Keratinocyte (primary cell): ENCODE data around the gene OSTF1. TPM values are rescaled to one million over a fixed set of nuclear protein-coding genes. Genes with fewer than 3 reads are reported as not detected.

Experiments used
- DNase-seq: peaks from one replicate; pipeline ENCODE4 v3.0.0-alpha.2; 2011; ENCODE audit warnings: low read depth, missing footprints, low spot score
- FAIRE-seq: peaks from 2 replicates; lab custom pipeline; 2011; peaks lifted over from hg19 to GRCh38; lab: Jason Lieb, UNC
- H2AFZ ChIP-seq: 2 replicates; pipeline ENCODE4 v1.6.0; 2012; ENCODE audit warnings: low read length, control low read depth, inconsistent platforms; ENCODE audit not compliant: control insufficient read depth
- H3K27ac ChIP-seq: 2 replicates; pipeline ENCODE4 v1.5.1; 2011; ENCODE audit warnings: low read length; ENCODE audit not compliant: control insufficient read depth, insufficient read depth
- H3K27me3 ChIP-seq: 3 replicates; pipeline ENCODE4 v1.6.0; 2011; ENCODE audit warnings: low read length; ENCODE audit not compliant: control insufficient read depth, insufficient read depth; ENCODE audit errors: extremely low read depth
- H3K36me3 ChIP-seq, 2 experiments: 2 replicates in 1 of 2; 3 replicates in 1 of 2; pipeline ENCODE4 v1.5.1; 2011; ENCODE audit warnings: low read length in 2 of 2, mild to moderate bottlenecking in 1 of 2; ENCODE audit not compliant: control insufficient read depth in 2 of 2, insufficient read depth in 2 of 2; ENCODE audit errors: extremely low read depth in 1 of 2
- H3K4me1 ChIP-seq: 3 replicates; pipeline ENCODE4 v1.5.1; 2011; ENCODE audit warnings: low read length; ENCODE audit not compliant: control insufficient read depth, insufficient read depth; ENCODE audit errors: extremely low read depth
- H3K4me2 ChIP-seq: 3 replicates; pipeline ENCODE4 v1.6.0; 2011; ENCODE audit warnings: low read depth, low read length; ENCODE audit not compliant: control insufficient read depth, insufficient read depth; ENCODE audit errors: extremely low read depth
- H3K4me3 ChIP-seq, 3 experiments: fragments of 200-600 bp in 1 of 3; sonication (generic) in 1 of 3; 2 replicates in 2 of 3; 3 replicates in 1 of 3; pipeline ENCODE4 v1.5.1; 2011 to 2016; ENCODE audit warnings: low read length in 3 of 3, mild to moderate bottlenecking in 3 of 3, control low read depth in 2 of 3, inconsistent platforms in 1 of 3, low read depth in 1 of 3, mixed read lengths in 1 of 3, mixed run types in 1 of 3, moderate library complexity in 1 of 3; ENCODE audit not compliant: control insufficient read depth in 2 of 3, insufficient read depth in 2 of 3; ENCODE audit errors: extremely low read depth in 1 of 3
- H3K79me2 ChIP-seq: 2 replicates; pipeline ENCODE4 v1.6.0; 2012; ENCODE audit warnings: low read length; ENCODE audit not compliant: control insufficient read depth, insufficient read depth
- H3K9ac ChIP-seq: 3 replicates; pipeline ENCODE4 v1.6.0; 2011; ENCODE audit warnings: low read length; ENCODE audit not compliant: control insufficient read depth, insufficient read depth; ENCODE audit errors: extremely low read depth
- H3K9me1 ChIP-seq: 3 replicates; pipeline ENCODE4 v1.6.0; 2011; ENCODE audit warnings: low read length; ENCODE audit not compliant: control insufficient read depth, insufficient read depth; ENCODE audit errors: extremely low read depth
- H3K9me3 ChIP-seq: 2 replicates; pipeline ENCODE4 v1.5.1; 2012; ENCODE audit warnings: low read depth, low read length; ENCODE audit not compliant: control insufficient read depth
- H4K20me1 ChIP-seq: 3 replicates; pipeline ENCODE4 v1.6.0; 2011; ENCODE audit warnings: low read length; ENCODE audit not compliant: control insufficient read depth, insufficient read depth; ENCODE audit errors: extremely low read depth
- EZH2 ChIP-seq: IDR thresholded peaks from one replicate; pipeline ENCODE4 v1.6.1; 2012; ENCODE audit warnings: inconsistent platforms, mild to moderate bottlenecking, low read length, moderate library complexity
- dilution Hi-C: fragments of 300-500 bp; cut with MboI; formaldehyde crosslinking; loops from one replicate; pipeline ENCODE4 v1.7.0; 2020; ENCODE audit warnings: low sequenced_read_pairs; ENCODE audit not compliant: extremely low pct_ligation_motif_present
- polyA plus RNA-seq, 5 experiments: library from polyadenylated mRNA; depleted of rRNA in 3 of 5; stranded (reverse) in 3 of 5; stranded (forward) in 1 of 5; unstranded in 1 of 5; fragments of >200 nt; gene quantifications; 1 replicate in 1 of 5; 2 replicates in 3 of 5; 3 replicates in 1 of 5; pipeline versions ENCODE4 v1.2.1 to v1.2.3, GENCODE V29; 2011 to 2012; ENCODE audit warnings: missing spikeins in 2 of 5, low read depth in 1 of 5, low replicate concordance in 1 of 5
- TF ChIP-seq, protein P1 (sequence below), 3 experiments: IDR thresholded peaks in 1 of 3; conservative IDR thresholded peaks in 1 of 3; optimal IDR thresholded peaks in 1 of 3; 2 replicates in 2 of 3; 3 replicates in 1 of 3; pipeline versions ENCODE3 to v1.5.1; 2011; ENCODE audit warnings: low read length in 3 of 3, mild to moderate bottlenecking in 3 of 3, moderate library complexity in 2 of 3, control low read depth in 1 of 3, inconsistent platforms in 1 of 3; ENCODE audit not compliant: insufficient read depth in 2 of 3; ENCODE audit errors: extremely low read depth in 1 of 3

The OSTF1 gene
- polyA plus RNA-seq, 1 donor (not counting 4 experiments of a cell fraction or from before 2014, with no cell fraction given) = 39.2 TPM

DNA sequence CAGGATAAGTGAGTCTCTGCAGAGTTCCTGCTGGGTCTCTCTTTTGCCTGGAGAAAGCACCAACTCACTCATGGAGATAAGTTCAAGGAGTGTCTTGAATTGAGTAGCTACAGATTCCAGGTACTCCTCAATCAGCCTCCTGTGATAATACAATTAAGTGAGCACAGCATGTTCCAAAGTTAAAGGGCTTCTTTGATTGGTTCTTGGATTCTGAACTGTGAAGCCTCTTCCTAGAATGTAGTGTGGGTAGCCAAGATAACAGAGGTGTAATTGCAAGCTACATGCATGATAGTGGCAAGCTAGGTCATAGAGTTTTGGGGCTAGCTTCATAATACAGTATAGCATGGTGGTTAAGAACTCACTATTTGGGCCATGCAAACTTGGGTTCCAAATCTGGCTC, 37.0 kb upstream of the OSTF1 start:
- FAIRE-seq (no peak), DNase-seq (no peak)
- H3K27me3 ChIP-seq = peaks cover 5% of the 10 kb centered on the region
- dilution Hi-C loops = no loop called here
- H3K4me2 ChIP-seq = no peak overlapping the region
- H3K4me3 ChIP-seq = no peak overlapping the region
- no peaks in the 10 kb centered on the region for H3K9me3 ChIP-seq
- H2AFZ ChIP-seq = no peak overlapping the region
- H3K79me2 ChIP-seq = no peaks in the 10 kb centered on the region
- H4K20me1 ChIP-seq = no peaks in the 10 kb centered on the region
- no peak overlapping the region for H3K9ac ChIP-seq
- no peaks in the 10 kb centered on the region for H3K9me1 ChIP-seq
- no peaks in the 10 kb centered on the region for H3K36me3 ChIP-seq
- no peak for TF ChIP-seq EZH2
- TF ChIP-seq, protein P1, sequence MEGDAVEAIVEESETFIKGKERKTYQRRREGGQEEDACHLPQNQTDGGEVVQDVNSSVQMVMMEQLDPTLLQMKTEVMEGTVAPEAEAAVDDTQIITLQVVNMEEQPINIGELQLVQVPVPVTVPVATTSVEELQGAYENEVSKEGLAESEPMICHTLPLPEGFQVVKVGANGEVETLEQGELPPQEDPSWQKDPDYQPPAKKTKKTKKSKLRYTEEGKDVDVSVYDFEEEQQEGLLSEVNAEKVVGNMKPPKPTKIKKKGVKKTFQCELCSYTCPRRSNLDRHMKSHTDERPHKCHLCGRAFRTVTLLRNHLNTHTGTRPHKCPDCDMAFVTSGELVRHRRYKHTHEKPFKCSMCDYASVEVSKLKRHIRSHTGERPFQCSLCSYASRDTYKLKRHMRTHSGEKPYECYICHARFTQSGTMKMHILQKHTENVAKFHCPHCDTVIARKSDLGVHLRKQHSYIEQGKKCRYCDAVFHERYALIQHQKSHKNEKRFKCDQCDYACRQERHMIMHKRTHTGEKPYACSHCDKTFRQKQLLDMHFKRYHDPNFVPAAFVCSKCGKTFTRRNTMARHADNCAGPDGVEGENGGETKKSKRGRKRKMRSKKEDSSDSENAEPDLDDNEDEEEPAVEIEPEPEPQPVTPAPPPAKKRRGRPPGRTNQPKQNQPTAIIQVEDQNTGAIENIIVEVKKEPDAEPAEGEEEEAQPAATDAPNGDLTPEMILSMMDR (optimal IDR thresholded peaks at IDR 0.05 in 1 of 3, IDR thresholded peaks at IDR 0.05 in 1 of 3, conservative IDR thresholded peaks at IDR 0.05 in 1 of 3; ENCODE audit: extremely low read depth in 1 of 3, insufficient read depth in 2 of 3, low read length in 3 of 3) = no peak
- no peak overlapping the region for H3K27ac ChIP-seq
- no peaks in the 10 kb centered on the region for H3K4me1 ChIP-seq

GRCh38 chr9:75053869-75054268, 34.4 kb upstream of the OSTF1 start:
- no peaks in the 10 kb centered on the region for H3K27me3 ChIP-seq
- no peak overlapping the region for H3K4me3 ChIP-seq
- H3K9me1 ChIP-seq = no peaks in the 10 kb centered on the region
- H4K20me1 ChIP-seq = no peaks in the 10 kb centered on the region
- dilution Hi-C loops = no loop called here
- no peaks in the 10 kb centered on the region for H3K9me3 ChIP-seq
- no peaks in the 10 kb centered on the region for H3K36me3 ChIP-seq
- H2AFZ ChIP-seq = no peak overlapping the region
- no peak overlapping the region for H3K9ac ChIP-seq
- no peak overlapping the region for H3K27ac ChIP-seq
- H3K4me1 ChIP-seq = no peaks in the 10 kb centered on the region
- TF ChIP-seq, protein P1 (optimal IDR thresholded peaks at IDR 0.05 in 1 of 3, IDR thresholded peaks at IDR 0.05 in 1 of 3, conservative IDR thresholded peaks at IDR 0.05 in 1 of 3; ENCODE audit: extremely low read depth in 1 of 3, insufficient read depth in 2 of 3, low read length in 3 of 3) = no peak
- TF ChIP-seq EZH2 = no peak
- H3K4me2 ChIP-seq = no peak overlapping the region
- DNase-seq = no peak
- no peaks in the 10 kb centered on the region for H3K79me2 ChIP-seq
- FAIRE-seq = no peak
